GM18861 (cell line): ENCODE data around the gene IL1RL1.

Experiments
- ATAC-seq: cut with Tn5 transposase; IDR thresholded peaks from one replicate; pipeline ENCODE4 v1.9.1; 2021; ENCODE audit not compliant: unreplicated experiment

IL1RL1 gene

DNA sequence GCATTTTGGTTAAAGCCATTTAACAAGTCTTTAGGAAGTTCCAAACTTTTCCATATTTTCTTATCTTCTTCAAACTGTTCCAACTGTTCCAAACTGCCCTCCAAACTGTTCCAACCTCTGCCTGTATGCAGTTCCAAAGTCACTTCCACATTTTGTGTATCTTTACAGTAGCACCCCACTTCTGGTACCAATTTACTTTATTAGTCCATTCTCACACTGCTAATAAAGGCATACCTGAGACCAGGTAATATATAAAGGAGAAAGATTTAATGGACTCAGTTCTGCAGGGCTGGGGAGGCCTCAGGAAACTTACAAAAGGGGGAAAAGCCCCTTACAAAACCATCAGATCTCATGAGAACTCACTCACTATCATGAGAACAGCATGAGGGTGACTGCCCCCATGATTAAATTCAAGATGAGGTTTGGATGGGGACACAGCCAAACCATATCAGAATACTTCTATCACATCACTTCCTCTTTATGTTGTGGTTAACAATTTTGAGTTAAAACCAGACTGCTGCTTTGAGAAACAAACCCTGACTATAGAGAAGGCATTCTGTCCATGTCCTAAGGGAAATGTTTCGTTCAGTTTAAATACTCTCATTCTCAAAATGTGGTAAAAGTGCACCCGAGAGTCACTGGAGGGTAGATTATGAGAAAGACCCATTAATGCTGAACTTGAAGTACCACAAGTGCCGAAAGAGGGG is 55.2 kb downstream of the IL1RL1 start:
- peak; percentile 87 for ATAC-seq

DNA sequence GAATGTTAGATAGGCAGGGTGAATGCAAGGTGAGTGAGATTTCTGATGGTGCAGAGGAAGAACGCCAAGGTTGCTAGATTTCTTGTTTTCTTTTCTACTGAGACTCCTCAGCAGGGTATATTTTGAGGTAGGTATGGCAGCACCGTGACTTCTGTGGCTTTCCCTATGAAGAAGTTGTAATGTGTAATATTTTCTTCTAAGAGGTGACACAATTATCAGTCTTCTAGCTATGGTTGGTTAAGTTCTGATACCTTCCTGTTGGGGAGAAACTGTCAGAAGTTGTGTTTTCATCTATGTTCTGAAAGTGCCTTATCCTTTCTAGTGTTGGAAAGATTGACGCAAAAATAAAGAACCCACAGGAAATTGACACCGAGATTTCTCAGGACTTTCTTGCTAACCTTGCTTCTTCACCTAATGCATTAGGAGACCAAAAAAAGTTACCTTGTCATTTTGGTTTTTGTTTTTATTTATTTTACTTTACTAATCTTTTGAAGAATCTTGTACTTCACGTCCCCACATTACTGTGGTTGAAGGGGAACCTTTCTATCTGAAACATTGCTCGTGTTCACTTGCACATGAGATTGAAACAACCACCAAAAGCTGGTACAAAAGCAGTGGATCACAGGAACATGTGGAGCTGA is 56.1 kb downstream of the IL1RL1 start:
- peak; percentile 53 for ATAC-seq

DNA sequence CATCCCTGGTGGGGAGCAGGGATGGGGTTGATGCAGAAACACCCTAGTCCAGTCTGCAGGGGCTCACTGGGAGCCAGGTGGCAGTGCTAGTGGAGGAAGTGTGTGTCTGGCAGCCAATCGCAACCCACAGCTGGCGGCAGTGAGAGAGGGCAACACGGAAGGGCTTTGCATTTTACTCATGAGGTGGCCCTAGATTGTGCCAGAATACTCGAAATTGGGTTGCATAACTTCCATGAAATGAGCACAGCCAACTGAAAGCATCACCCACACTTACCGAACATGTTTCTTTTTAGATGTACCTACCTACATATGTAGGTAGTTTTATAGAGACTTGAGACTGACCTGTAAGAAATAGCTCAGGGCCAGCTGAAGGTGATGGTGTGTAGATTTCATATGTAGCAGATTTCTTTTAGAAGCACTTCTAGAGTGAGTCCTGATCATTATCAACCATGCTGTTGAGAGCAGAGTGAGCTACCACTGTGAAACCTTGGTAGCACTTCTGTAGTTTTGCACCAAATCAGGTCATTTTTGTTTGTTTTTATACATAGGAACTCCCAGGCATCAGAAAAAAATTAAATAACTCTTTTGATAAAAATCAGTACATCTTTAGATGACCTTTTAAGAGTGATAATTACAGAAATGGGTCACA is 57.2 kb downstream of the IL1RL1 start:
- no peak for ATAC-seq

DNA sequence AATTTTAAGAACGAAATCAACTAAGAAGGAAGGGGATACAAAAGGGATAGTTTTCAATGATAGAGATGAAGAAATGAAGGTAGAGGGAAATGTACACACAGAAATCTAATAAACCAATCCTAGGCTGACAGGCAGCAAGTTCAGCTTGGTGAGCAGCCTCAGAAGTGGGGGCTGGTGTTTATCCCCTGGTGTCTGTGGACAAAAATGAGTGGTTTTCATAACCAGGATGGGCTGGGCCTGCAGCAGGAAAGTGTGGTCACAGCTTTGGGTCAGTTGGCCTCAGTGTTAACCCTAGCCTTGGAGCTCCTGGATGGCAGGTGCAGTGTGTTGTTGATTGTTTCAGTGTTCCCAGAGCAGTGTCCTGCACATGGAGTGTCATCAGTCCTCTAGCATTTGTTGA is 58.5 kb downstream of the IL1RL1 start:
- ATAC-seq = no peak

DNA sequence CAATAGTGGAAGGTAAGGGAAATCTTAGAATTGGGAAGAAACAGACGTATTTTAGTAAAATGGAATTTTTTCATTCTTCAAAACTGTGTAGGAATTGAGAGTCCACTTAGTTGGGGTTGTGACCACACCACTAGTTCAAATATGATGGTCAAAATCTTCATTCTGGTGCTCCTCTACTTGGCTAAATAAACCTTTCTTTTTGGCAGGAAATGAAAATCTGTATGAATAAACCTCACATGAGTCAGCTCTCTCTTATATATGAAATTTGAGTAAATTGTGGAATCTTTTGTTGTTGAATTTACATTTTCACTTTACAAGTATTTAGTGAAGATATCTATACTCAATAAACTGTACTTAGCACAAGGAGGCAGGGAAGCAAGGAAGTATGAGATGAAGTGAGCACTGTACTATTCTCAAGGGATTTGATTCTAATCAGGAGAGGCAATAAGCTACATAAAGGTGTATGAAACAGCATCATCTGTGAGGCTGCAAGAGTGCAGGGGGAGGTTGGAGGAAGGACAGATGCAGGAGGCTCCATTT is 64.8 kb downstream of the IL1RL1 start:
- ATAC-seq = no peak

DNA sequence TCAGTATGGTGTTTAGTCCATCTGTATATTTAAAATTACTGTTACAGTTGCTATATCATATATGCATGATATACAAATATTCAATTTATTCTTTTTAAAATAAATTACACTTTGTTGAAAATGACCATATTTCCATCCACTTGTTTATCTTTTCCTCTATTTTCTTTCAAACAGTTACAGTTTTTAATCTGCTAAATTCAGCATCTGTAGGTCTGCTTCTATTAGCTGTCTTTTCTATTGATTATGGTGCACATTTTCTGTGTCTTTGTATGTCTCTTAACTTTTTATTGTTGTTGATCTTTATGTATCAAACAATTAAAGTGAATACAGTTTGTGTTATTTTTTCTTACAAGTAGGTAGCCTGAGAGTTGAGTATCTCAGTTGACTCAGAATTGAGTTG is 72.4 kb downstream of the IL1RL1 start:
- no peak for ATAC-seq

DNA sequence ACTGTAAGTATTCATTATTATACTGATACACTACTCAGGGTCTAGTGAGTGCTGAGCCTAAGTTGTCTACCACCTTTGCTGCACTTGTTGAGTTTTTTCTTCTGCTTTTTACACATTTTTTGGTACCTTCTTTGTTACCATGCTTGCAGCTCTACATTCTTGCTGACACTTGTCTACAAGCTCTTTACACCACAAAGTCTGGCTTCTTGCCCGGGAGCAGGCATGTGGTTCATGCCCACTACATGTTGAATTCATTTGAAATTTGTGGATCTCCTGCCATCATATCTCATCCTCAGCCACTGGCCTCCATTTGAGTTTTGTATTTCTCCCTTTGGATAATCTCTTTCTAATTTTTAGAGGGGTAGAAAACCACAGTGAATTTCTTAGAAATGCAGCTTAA is 74.2 kb downstream of the IL1RL1 start:
- ATAC-seq = no peak

DNA sequence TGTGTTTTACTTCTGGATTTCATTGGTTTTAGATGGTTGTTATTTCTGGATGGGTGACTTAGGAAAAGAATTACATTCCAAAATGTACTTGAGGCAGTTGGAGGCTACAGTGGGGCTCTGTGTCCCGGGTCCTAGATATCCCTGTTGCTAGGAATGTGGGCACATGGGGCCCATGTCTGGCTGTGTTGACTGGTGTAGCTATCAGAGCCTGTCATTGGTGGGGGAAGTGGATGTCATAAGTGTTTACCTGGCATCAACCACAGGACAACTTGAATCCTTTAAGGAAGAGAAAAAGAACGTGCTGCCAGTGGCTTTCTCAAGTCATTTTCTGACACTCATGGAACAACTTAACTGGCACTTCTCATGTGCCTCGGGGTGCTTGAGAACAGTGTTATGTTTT is 74.6 kb downstream of the IL1RL1 start:
- ATAC-seq = no peak

DNA sequence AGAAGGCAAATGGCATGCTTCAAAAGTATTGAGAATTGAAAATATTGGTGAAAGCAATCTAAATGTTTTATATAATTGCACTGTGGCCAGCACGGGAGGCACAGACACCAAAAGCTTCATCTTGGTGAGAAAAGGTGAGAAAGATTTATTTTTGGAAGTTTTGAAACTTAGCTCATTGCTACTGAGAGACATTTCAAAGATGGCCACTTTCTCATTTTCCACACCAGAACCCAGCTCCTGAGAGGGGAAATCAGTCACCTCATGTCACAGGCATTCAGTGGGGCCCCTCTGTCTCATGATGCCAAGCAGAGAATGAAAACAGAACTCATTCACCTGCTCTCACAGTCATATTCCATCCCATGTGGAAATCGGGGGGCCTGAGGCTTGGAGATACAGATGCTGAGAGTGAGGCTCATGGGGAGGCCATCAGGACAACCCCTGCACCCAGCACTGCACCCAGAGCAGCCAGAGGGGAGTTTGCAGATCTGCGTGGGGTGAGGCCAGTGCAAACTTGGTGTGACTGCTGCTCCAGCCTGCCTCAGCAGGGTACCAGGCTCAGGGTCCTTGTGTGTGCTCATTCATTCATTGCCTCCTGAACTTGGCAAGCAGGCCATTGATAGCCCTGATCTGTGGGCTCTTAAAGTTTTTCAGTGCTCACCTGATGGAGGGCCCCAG is 75.6 kb downstream of the IL1RL1 start:
- ATAC-seq = no peak

DNA sequence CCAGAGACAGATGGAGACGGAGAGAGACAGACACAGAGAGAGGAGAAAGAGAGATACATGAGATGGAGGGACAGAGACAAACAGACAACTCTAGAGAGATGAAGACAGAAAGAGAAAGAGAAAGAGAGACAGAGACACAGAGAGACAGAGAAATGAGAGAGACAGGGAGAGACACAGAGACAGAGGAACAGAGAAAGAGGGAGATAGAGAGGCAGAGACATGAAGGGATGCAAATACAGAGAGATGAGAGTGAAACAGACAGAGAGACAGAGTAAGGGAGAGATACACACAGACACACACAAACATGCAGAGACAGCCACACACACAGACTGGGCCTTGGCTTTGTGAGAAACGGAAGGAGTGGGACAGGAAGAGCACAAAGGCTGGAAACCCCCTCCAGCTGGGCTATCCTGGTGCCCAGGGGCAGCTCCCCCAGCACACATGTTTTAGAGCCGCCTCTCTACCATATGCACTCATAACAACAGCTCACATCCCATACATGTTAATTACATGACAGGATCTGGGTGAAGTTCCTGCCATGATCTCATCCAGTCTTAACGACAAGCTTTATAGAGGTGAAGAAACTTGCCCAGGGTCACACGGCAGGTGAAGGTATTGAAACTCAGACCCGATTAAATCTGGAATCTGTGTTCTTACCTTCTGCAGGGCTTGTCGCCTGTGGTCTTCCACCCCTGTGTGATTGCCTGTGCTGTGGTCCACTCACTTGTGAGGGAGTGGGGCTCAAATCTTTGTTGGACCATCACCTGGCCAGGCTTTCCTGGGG is 76.6 kb downstream of the IL1RL1 start:
- ATAC-seq = no peak

DNA sequence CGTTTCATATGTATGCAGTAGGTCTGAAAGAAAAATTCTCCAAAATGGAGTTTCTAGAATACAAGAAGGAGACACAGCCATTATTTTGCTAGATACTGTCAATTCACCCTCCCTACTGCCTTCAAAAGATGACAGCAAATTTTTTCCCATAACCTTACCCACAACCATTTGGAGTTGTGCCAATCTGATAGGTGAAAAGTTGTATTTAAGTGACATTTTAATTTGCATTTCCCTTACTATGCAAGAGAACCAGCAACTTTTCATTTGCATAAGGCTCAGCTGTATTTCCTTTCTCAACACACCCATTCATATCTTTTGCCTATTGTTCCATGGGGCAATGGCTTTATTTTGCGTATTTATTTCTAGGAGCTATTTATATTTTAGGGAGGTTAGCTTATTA is 80.2 kb downstream of the IL1RL1 start:
- ATAC-seq = no peak

DNA sequence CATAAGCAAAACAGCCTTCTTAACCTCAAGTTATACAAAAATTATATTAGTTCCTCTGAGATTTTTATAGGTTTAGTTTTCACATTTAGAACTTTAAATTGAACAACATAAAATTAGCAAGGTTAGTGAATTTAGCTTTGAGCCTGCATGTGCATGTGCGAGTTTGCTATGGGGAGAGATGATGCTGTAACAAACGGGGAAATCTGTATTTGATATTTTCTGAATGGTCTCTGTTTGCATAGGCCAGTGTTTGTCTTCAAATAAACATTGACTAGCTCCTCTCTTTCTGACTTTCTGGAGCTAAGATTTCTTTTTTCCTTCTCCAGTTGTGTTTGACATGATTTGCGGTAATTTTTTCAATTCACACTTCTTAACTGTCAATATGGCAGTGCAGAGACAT is 80.7 kb downstream of the IL1RL1 start:
- no peak for ATAC-seq

DNA sequence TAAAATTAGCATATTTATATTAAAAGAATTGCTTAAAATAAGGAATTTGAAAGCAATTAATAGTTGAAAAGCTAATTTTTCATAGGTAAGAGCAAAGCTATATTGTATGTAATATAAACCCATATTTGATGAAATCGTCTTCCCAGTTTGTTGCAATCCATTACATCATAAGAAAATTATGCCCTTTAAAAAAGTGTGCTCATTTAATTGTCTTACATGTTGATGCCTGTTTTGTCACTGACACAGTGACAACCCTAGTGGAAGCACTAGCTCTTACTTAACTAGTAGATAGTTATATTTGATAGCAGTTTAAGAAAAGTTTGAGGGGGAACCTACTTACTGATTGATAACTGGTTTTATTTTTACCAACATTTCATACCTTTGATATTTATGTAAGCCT is 81.6 kb downstream of the IL1RL1 start:
- ATAC-seq = no peak

DNA sequence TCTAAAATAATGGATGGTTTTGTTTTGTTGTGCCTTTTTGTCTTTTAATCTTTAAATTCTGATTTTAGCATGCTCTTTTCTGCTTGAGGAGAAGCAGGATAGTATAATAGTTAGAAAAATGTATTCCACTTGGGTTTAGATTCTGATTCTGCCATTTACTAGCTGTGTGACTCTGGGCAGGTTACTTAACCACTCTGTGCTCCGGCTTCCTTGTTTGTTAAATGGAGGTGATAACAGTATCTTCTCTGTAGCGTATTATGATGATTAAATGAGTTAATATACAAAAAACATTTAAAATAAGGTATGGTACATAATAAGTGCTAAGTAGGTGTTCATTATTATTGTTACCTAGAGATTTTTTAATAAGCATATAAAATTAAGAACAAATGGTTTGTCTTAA is 84.6 kb downstream of the IL1RL1 start:
- ATAC-seq = no peak

DNA sequence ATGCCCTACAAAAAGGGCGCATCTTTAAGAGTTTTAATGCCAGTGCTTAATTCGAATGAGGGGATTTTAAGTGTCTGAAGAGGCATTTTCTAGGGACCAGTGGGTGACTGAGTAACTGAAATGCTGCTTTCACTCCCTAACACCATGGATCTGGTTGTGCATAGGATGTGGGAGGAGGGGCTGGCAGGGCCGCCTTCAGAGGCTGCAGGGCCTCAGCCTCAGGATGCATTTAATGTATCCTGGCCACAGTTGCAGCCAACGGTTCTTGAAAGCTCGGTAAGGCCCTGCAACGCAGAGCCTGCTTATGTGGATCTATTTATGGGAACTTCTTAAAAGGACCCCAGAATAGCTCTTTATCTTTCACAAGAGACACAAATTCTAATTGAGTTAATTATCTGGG is 85.8 kb downstream of the IL1RL1 start:
- ATAC-seq = no peak

DNA sequence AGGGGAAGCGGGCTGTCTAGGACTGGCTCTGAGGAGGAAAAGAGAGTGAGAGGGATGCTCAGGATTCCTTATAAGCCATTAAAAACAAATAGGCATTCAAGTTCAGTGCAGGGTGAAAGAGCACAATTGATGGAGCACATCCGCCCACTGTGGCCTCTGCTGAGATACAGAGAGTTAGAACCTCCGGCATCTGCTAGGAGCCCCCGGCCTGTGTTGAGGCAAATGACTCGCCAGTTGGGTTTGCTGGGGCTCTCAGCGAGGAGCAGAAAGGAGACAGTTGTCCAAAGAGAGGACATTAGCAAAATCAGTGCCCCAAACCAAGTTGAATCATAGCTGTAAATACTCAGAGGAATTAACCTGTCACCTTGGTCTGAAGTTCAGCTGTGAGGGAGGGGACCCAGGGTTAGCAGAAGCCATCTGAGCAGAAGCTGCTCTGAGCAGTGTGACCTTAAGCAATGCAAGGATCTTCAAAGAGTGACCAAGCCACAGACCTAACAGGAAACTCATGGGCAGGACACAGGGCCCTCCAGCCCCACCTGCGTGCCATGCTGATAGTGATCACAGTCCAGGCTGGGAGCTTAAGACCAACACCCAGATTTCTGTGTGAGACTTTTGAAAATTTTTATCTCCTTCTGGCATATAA is 88.3 kb downstream of the IL1RL1 start:
- ATAC-seq = no peak

DNA sequence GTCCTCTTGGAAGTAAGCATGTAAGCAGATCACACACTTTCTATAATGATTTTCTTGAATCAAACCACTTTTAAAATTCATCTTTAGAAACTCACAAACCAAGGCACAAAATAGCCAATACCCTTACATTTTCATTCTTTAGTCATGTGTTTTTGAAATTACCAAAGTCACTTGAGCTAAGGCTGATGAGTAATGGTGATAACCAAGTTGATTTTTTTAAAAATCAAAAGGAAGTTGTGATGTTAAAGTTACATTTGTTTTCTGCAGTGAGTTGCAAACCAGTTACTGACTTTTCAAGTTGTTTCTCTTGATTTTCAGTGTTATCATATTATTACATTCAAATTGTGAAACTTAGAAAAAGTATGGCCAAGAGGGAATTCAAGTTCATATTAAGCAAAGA is 90.1 kb downstream of the IL1RL1 start:
- ATAC-seq = no peak
